Skeletal muscle satellite cell (primary cell): ENCODE measurements around the gene DIAPH3.
"Not testable (repeated sequence)": the region's sequence is repeated elsewhere in the genome, so short reads cannot be mapped to it uniquely, and the experiment has no call there.

Experiments
- H3K27me3 ChIP-seq: 2 replicates; pipeline ENCODE4 v1.7.0; 2013; ENCODE audit warnings: low read length; ENCODE audit not compliant: control insufficient read depth, insufficient read depth
- H3K36me3 ChIP-seq: 2 replicates; pipeline ENCODE4 v1.7.0; 2013; ENCODE audit warnings: mild to moderate bottlenecking, control low read depth, low read length; ENCODE audit not compliant: insufficient read depth
- H3K4me1 ChIP-seq: 2 replicates; pipeline ENCODE4 v1.7.0; 2013; ENCODE audit warnings: low read length; ENCODE audit not compliant: control insufficient read depth, insufficient read depth
- H3K4me2 ChIP-seq: 2 replicates; pipeline ENCODE4 v1.7.0; 2013; ENCODE audit warnings: mild to moderate bottlenecking, low read length
- H3K4me3 ChIP-seq: 2 replicates; pipeline ENCODE4 v1.7.0; 2013; ENCODE audit warnings: low read length
- H3K9ac ChIP-seq: 2 replicates; pipeline ENCODE4 v1.7.0; 2013; ENCODE audit warnings: mild to moderate bottlenecking, low read depth, low read length, moderate library complexity
- H3K9me3 ChIP-seq: replicated peaks from 2 replicates; pipeline ENCODE4 v1.7.0; 2013; ENCODE audit warnings: mild to moderate bottlenecking, control low read depth, low read length

Gene DIAPH3

DNA sequence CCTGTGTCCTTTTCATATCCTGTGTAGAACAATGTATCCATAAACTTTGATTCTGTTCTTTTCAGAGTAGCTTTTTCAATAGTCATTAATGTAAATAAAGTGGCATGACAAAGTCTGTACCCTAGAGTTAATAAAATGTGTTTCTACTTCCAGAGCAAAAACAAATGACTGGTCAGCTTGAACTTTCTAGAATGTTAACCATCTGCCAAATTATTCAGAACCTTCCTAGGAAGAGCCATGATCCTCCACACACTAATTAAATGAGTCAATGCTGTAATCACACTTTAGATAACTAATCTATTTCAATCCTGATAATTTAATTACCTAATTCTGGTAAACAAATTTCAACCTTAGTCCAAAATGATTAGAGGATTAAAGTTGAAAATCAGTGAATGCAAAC is 73.2 kb downstream of the DIAPH3 start:
- Histone ChIP-seq H3K9ac (no peak overlapping the region), H3K4me1 (peaks cover 7% of the 10 kb centered on the region), H3K36me3 (no peaks in the 10 kb centered on the region), H3K27me3 (no peaks in the 10 kb centered on the region), H3K4me3 (no peak overlapping the region), H3K9me3 (no peaks in the 10 kb centered on the region), H3K4me2 (no peak overlapping the region)

DNA sequence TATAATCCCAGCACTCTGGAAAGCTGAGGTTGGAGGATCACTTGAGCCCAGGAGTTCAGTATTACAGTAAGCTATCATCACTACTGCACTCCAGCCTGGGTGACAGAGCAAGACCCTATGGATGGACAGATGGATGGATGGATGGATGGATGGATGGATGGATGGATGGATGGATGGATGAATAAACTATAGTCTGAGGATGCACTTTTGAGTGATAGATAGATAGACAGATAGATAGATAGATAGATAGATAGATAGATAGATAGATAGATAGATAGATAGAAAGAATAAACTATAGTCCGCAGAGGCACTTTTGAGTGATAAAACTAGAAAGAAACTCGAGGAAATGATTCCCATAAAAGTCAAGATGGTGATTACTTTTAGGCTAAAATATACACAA is 79.9 kb downstream of the DIAPH3 start:
- H3K4me2 ChIP-seq, H3K27me3 ChIP-seq, H3K9ac ChIP-seq, H3K9me3 ChIP-seq, H3K36me3 ChIP-seq, H3K4me1 ChIP-seq, H3K4me3 ChIP-seq: not testable (repeated sequence)

DNA sequence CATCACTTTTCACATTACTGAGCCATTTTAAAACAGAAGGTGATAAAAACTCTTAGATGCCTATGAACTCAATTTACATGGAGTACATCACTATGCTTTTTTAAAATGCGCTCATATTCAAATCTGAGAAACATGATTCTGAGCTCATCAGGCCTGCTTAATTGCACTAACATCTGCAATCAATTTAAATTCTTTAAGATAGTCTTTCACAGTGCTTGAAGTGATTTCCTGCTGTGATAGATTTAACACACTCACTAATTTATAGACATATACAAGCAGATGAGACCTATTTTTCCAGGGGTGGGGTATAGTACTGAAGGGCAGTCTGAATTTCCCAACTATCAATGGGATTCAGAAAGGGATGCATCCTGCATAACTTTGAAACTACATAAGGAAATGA is 82.9 kb downstream of the DIAPH3 start:
- Histone ChIP-seq H3K9ac (no peak overlapping the region), H3K4me1 (no peaks in the 10 kb centered on the region), H3K27me3 (no peaks in the 10 kb centered on the region), H3K4me2 (no peak overlapping the region), H3K9me3 (no peaks in the 10 kb centered on the region), H3K4me3 (no peak overlapping the region), H3K36me3 (no peaks in the 10 kb centered on the region)

DNA sequence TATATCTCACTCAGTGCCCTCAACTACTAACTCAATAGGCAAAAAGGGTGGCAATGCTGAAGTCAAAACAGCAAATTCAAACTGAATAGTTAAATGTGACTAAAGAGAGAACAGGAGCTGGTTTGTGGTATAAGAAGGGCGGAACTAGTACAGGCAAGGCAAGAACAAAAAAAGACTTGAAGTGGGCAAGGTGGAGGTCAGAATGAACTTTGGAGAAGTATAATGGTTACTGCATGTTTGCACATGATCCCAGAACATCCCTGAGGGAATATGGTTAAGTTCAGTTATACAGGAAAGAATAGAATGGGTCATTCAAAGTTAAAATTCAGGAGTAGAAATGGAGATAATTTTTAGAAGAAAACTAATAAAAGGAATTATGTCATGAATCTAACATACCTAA is 85.5 kb downstream of the DIAPH3 start:
- Histone ChIP-seq H3K9ac (no peak overlapping the region), H3K4me1 (no peaks in the 10 kb centered on the region), H3K4me3 (no peak overlapping the region), H3K36me3 (no peaks in the 10 kb centered on the region), H3K9me3 (no peaks in the 10 kb centered on the region), H3K4me2 (no peak overlapping the region), H3K27me3 (no peaks in the 10 kb centered on the region)

DNA sequence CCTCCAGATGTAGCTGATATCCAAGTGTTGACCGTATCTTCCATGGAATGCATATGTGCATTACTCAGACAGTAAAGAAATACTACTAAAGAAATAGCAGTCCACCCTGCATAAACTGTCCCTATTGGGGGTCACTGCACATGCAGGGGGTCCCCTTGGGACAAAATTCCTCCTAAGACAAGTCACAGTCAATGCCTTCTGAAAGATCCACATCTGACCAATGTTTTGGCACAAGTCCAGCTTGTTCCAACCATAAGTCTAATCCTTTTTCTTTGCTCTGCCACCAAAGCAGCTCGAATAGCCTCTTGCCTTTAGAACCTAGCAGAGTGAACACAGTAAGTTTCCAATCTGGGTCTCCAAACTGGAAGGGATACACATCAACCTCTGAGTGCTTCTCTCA is 87.9 kb downstream of the DIAPH3 start:
- Histone ChIP-seq H3K36me3 (no peaks in the 10 kb centered on the region), H3K4me1 (no peaks in the 10 kb centered on the region), H3K27me3 (no peaks in the 10 kb centered on the region), H3K9ac (no peak overlapping the region), H3K9me3 (no peaks in the 10 kb centered on the region), H3K4me3 (no peak overlapping the region), H3K4me2 (no peak overlapping the region)

DNA sequence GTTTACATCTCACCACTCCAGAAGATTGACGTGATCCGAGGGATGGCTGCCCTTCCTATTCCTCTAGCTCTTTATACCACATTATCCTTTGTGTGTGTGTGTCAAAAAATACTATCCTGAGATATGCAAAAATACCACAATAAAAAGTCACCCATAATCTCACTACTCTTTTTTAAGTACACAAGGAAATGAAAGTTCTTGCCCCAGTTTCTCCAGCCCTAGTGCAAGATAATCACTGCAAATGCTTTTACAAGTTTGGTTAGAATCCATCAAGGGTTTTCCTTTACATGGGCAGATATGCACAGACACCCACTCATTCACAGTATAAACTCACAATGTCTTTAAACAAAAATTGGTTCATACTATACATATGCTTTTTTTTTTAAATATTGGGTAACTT is 89.3 kb downstream of the DIAPH3 start:
- H3K36me3 ChIP-seq, result no peaks in the 10 kb centered on the region
- no peaks in the 10 kb centered on the region for H3K4me1 ChIP-seq
- H3K9ac ChIP-seq, result no peak overlapping the region
- no peak overlapping the region for H3K4me3 ChIP-seq
- H3K27me3 ChIP-seq, result no peaks in the 10 kb centered on the region
- no peaks in the 10 kb centered on the region for H3K9me3 ChIP-seq
- no peak overlapping the region for H3K4me2 ChIP-seq

DNA sequence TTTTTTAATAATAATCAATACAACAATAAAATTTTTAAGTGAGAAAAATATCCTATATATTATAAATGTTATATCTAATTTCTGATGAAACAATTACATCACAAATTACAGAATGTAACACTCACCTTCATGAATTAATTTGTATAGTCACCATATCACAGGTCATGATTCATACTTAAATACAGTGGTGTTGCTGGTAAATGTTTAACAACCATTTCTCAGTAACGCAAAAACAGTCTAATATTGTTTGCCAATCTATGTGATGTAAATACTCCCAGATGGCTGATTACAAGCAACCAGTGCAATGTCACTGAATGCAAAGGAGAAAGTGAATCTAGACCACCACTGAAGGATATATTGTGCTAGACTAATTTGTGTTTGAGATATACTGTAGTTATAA is 97.5 kb downstream of the DIAPH3 start:
- Histone ChIP-seq H3K4me1 (no peaks in the 10 kb centered on the region), H3K9me3 (peaks cover 3% of the 10 kb centered on the region), H3K4me2 (no peak overlapping the region), H3K36me3 (no peaks in the 10 kb centered on the region), H3K9ac (no peak overlapping the region), H3K27me3 (no peaks in the 10 kb centered on the region), H3K4me3 (no peak overlapping the region)

DNA sequence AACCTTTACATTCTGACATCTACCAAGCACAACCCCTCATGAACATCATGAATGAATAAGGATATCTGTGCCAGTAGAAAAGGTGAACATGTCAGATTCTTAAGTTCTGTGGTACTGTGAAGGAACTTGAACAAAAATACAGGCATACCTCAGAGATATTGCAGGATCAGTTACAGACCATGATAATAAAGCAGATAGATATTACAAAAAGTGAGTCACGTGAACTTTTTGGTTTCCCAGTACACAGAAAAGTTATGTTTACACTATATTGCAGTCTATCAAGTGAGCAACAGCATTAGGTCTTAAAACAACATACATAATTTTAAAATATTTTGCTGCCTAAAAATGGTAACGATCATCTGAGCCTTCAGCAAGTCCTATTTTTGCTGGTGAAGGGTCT is 101.2 kb downstream of the DIAPH3 start:
- no peak overlapping the region for H3K9ac ChIP-seq
- no peaks in the 10 kb centered on the region for H3K36me3 ChIP-seq
- no peaks in the 10 kb centered on the region for H3K27me3 ChIP-seq
- no peak overlapping the region for H3K4me2 ChIP-seq
- H3K4me1 ChIP-seq, result no peaks in the 10 kb centered on the region
- H3K4me3 ChIP-seq, result no peak overlapping the region
- peaks cover 3% of the 10 kb centered on the region for H3K9me3 ChIP-seq

DNA sequence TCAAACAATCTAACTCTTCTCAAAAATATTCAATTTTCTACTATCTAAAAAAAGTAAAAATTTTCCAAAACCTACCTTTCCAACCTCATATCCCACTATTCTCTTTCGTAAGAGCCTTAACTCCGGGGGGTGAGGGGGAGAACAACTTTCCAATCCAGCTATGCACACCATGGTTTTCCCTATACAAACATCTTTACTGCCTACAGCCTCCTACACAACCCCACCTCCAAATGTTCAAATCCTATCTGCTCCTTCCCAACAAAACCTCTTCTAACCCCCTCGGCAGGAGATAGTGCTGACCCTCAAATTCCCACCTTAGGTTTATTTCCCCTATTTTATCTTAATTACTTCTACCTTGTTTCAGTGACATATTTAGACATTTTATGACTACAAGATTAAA is 102.0 kb downstream of the DIAPH3 start:
- Histone ChIP-seq H3K9ac (no peak overlapping the region), H3K4me1 (no peaks in the 10 kb centered on the region), H3K36me3 (no peaks in the 10 kb centered on the region), H3K9me3 (peaks cover 3% of the 10 kb centered on the region), H3K27me3 (no peaks in the 10 kb centered on the region), H3K4me2 (no peak overlapping the region), H3K4me3 (no peak overlapping the region)

DNA sequence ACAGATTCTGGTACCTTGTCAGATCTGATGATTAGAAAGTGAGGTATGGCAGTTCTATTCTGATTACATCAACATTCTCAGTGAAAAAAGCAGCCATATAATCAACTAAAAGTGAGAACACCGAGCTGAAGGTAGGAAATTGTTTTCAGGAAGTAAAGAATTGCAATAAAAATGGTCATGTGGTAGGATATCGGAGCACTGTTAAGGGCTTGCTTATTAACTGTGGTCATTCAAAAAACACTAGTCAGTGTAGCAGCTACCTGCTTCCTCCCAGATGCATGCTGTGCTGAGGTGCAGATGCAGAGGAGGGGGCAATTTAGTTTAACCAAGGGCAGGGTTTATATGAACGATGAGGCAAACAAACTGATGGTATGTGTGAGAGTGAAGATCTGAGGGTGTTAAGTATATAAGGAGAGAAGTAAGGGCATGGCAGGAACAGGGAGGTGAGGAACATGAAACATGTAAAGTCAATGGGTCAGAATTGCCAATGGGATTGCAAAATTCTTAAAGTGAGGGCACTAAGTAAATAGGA is 111.9 kb downstream of the DIAPH3 start:
- Histone ChIP-seq H3K9me3 (no peaks in the 10 kb centered on the region), H3K9ac (no peak overlapping the region), H3K4me2 (no peak overlapping the region)

DNA sequence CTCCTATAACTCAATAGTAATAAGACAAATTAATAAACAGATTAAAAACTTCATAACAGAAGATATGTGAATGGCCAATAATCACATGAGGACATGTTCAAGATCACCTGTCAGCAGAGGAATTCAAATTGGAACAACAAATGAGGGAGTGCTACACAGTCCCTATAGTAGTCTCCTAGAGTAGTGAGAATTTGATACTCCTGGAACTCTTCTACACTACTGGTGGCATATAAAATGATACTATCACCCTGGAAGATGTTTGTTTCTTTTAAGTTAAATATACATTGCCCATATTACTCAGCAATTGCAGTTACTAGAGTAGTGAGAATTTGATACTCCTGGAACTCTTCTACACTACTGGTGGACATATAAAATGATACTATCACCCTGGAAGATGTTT is 115.4 kb downstream of the DIAPH3 start:
- not testable (repeated sequence) for H3K4me3 ChIP-seq, H3K9ac ChIP-seq, H3K4me1 ChIP-seq, H3K27me3 ChIP-seq, H3K9me3 ChIP-seq, H3K4me2 ChIP-seq, H3K36me3 ChIP-seq

More for the DNA sequence above, 111.9 kb downstream of the DIAPH3 start:
- Histone ChIP-seq H3K4me3 (no peak overlapping the region), H3K36me3 (no peaks in the 10 kb centered on the region), H3K27me3 (no peaks in the 10 kb centered on the region), H3K4me1 (no peaks in the 10 kb centered on the region)

DNA sequence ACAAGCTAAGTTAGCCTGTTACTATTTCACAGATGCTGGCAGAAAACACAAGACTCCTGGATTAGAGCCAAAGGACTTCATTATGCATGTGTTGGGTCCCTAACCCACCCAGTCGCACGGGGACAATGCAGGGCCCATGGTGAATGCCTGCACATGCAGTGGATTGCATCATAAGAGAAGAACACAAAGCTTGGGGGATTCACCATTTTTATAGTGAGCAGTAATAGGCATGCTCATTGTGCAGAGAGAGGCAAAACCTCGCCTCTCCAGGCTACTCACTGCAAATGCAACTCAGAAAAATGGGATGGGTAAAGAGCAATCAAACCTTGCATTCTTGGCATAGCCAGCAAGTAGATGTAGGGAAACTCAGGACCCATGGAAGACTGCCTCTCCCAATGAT is 115.8 kb downstream of the DIAPH3 start:
- Histone ChIP-seq H3K36me3 (no peaks in the 10 kb centered on the region), H3K4me3 (no peak overlapping the region), H3K9ac (no peak overlapping the region), H3K4me2 (no peak overlapping the region), H3K9me3 (no peaks in the 10 kb centered on the region), H3K27me3 (no peaks in the 10 kb centered on the region), H3K4me1 (no peaks in the 10 kb centered on the region)
